ENCODE data around the gene DCDC2C. TPM values are rescaled to one million over a fixed set of nuclear protein-coding genes. Genes with fewer than 3 reads are reported as not detected.

DCDC2C gene
- total and polyA plus RNA-seq, 2 experiments from 2014 or later = 0.45 TPM; not detected in 1

- H3K4me1 Mint-ChIP-seq = no peaks in the 10 kb centered on the region; the same call in 2 of the 3 replicates
- Histone ChIP-seq H3K27ac (ENCODE audit: low read depth) (no peak overlapping the region), H4K20me1 (replicated peaks; ENCODE audit: insufficient read depth) (no peaks in the 10 kb centered on the region), H3F3A (replicated peaks; ENCODE audit: low read depth) (no peaks in the 10 kb centered on the region), H3K4me1 (ENCODE audit: insufficient read depth) (no peaks in the 10 kb centered on the region), H3K4me3 (no peak overlapping the region), H3K27me3 (ENCODE audit: insufficient read depth) (no peaks in the 10 kb centered on the region), H3K79me2 (replicated peaks; ENCODE audit: insufficient read depth) (no peaks in the 10 kb centered on the region), H2AFZ (no peak overlapping the region), H3K9me2 (ENCODE audit: insufficient read depth) (no peaks in the 10 kb centered on the region), H3K36me3 (ENCODE audit: insufficient read depth) (peaks cover 9% of the 10 kb centered on the region; the same call in 1 of the 2 replicates), H3K4me2 (no peak overlapping the region)
- ATAC-seq (no peak), DNase-seq (ENCODE audit: low spot score) (no peak)
- peaks cover 5% of the 10 kb centered on the region for H3K27me3 Mint-ChIP-seq (ENCODE audit: insufficient read depth, low read depth, poor library complexity)
- H3K27ac Mint-ChIP-seq = no peak overlapping the region
- no peak overlapping the region for H3K4me3 Mint-ChIP-seq
- TF ChIP-seq ETS1 (IDR thresholded peaks at IDR 0.05) (no peak), ZNF331 (CRISPR knock-in tag; IDR thresholded peaks at IDR 0.05; ENCODE audit: low read depth) (no peak)
- peaks cover 3% of the 10 kb centered on the region; the same call in 2 of the 3 replicates for H3K36me3 Mint-ChIP-seq (ENCODE audit: low read depth)
- H3K9me3 Mint-ChIP-seq = peaks cover 81% of the 10 kb centered on the region
Measured at GRCh38 chr2:3867469-3867868, 164.1 kb downstream of the DCDC2C start.

- Mint-ChIP-seq H3K4me1 (no peaks in the 10 kb centered on the region; the same call in 2 of the 3 replicates), H3K9me3 (peaks cover 81% of the 10 kb centered on the region), H3K36me3 (ENCODE audit: low read depth) (peaks cover 3% of the 10 kb centered on the region; the same call in 2 of the 3 replicates), H3K4me3 (no peak overlapping the region), H3K27me3 (ENCODE audit: insufficient read depth, low read depth, poor library complexity) (peaks cover 5% of the 10 kb centered on the region), H3K27ac (no peak overlapping the region)
- Histone ChIP-seq H3K79me2 (replicated peaks; ENCODE audit: insufficient read depth) (no peaks in the 10 kb centered on the region), H3F3A (replicated peaks; ENCODE audit: low read depth) (no peaks in the 10 kb centered on the region), H3K4me3 (no peak overlapping the region), H2AFZ (no peak overlapping the region), H4K20me1 (replicated peaks; ENCODE audit: insufficient read depth) (no peaks in the 10 kb centered on the region), H3K4me2 (no peak overlapping the region), H3K36me3 (ENCODE audit: insufficient read depth) (peaks cover 9% of the 10 kb centered on the region; the same call in 1 of the 2 replicates), H3K27me3 (ENCODE audit: insufficient read depth) (no peaks in the 10 kb centered on the region), H3K4me1 (ENCODE audit: insufficient read depth) (no peaks in the 10 kb centered on the region), H3K9me2 (ENCODE audit: insufficient read depth) (no peaks in the 10 kb centered on the region), H3K27ac (ENCODE audit: low read depth) (no peak overlapping the region)
- DNase-seq (ENCODE audit: low spot score) = no peak
- no peak for ATAC-seq
- TF ChIP-seq JUNB (IDR thresholded peaks at IDR 0.05; ENCODE audit: unreplicated experiment) (no peak), CTCF (conservative IDR thresholded peaks at IDR 0.05; ENCODE audit: low read depth in 2 of 2) (no peak), ZNF331 (CRISPR knock-in tag; IDR thresholded peaks at IDR 0.05; ENCODE audit: low read depth) (no peak), NANOG (IDR thresholded peaks at IDR 0.05; ENCODE audit: borderline replicate concordance) (no peak), CREB1 (CRISPR knock-in tag; IDR thresholded peaks at IDR 0.05; ENCODE audit: low read depth) (no peak), EZH2 (IDR thresholded peaks at IDR 0.05; ENCODE audit: low read depth, unreplicated experiment) (no peak), REST (IDR thresholded peaks at IDR 0.05; ENCODE audit: unreplicated experiment) (no peak), ETS1 (IDR thresholded peaks at IDR 0.05) (no peak)
Measured at GRCh38 chr2:3868012-3868805, 164.8 kb downstream of the DCDC2C start.

All from GM23338 (cell line).